GM19239 (cell line): ENCODE results near the gene ADGRB2.

Source experiments
- DNase-seq: peaks from one replicate; pipeline ENCODE4 v3.0.0; 2011; ENCODE audit warnings: low spot score; ENCODE audit not compliant: insufficient read length
- FAIRE-seq: peaks from 2 replicates; lab custom pipeline; 2011; peaks lifted over from hg19 to GRCh38; lab: Jason Lieb, UNC

The ADGRB2 gene

DNA sequence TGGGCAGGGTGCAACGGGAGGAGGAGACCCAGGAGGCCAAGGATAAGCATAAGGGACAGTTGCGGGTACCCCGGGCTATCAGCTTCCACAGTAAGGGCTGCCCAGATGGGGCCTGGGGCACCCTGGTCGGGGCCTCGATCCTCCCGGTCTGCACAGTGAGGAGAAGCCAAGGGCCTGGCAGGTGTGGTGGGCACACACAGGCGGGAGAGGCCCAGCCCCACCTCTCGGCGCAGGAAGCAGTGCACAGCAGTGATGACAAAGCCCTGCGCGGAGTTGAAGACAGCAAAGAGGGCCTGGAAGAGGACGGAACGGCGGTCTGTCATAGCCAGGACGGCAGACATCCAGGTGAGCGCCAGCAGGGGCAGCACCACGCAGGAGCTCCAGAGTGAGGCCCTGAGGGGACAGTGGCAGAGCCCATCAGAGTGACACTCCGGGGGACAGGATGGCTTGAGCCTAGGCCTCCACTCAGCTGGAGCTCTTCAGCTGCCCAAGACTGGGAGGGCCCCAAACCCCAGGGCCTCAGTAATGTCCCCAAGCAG, 31.3 kb downstream of the ADGRB2 start:
- DNase-seq = no peak
- no peak for FAIRE-seq

DNA sequence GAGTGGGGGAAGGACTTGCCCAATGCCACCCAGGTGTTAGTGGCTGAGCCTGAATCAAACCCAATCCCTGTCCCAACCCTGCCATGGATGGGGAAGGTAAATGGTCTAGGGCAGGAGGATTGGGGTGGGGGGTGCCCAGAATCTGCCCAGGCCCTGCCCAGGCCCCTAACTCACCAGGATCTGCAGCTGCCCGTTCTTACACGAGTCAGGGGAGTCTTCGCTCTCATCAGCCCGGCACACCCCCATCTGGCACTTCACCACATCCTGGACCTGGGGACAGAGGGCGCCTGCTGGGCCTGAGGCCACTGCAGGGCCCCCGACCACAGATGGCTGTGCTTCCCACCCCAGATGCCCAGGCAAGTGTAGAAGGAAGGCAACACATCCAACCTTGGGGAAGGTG, 31.8 kb downstream of the ADGRB2 start:
- FAIRE-seq = no peak
- no peak for DNase-seq

DNA sequence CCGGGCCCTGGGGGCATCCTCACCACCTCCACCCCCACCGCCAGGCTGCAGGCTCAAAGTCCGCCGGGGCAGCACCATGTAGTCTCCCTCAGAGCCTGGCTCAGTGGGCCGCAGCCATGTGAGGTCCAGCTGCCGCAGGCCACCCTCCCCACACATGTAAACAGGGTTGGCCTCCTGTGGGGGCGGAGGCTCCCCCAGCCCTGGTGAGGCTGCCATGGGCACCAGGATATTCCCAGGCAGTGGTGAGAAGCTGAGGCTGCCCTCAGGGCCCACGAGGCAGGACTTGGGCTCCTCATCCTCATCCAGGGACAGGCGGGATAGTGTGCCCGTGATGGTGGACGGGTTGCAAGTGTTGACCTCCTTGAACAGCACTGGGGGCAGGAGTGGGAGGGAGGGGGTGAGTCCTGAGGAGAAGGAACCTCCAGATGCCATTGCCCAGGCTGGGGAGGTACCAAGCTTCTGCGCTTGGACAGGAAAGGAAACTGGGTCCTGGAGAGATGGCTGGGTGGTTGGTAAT, 33.0 kb downstream of the ADGRB2 start:
- FAIRE-seq (no peak), DNase-seq (no peak)

DNA sequence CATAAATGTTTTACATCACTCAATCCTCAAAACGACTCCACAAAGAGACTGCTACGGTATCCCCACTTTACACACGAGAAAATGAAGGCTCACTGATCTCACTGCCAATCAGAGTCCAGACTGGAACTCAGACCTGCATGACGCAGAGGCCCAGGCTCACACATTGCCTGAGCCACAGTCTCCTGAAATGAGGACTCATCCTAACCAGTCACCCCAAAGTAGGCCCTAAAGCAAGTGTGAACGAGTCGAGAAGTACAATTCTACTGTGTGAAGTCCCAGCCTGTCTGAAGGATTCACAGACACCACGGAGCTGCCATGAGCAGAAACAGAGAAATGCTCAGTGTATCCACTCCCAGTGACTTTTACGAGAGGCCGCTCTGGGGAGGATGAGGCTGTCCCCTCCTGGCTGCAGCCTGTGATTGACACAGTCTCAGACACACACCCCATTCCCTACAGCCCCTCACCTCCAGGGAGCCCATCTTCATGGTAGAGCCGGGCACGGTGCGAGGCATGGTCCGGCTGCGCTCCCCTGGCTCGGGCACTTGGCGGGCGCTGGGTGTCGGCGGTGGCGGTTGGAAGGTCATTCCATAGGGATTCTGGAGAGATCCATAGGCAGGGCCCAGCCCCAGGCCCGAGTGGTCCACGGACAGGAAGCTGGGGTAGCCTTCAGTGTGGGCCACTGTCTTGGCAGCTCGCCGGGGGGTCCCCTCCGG, 33.6 kb downstream of the ADGRB2 start:
- DNase-seq = no peak

DNA sequence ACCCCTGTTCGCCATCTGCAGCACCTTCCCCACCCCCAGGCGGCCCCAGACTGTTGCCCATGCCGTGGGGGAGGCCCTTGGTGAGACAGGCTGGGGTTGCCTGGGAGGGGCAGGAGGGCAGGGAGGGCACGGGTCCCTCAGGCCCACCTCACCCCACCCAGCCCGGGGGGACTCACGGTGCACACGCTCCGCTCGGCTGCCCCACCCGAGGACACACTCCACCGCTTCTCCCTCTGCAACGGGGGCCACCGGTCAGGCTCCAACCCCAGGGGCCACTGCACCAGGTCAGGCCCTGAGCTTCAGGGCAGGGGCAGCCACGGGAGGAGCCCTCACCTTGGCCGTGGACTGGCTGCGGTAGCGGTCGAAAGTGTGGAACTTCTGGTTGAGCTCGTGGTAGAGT, 36.3 kb downstream of the ADGRB2 start:
- DNase-seq (no peak), FAIRE-seq (no peak)

More for the DNA sequence above, 33.6 kb downstream of the ADGRB2 start:
- FAIRE-seq = no peak

DNA sequence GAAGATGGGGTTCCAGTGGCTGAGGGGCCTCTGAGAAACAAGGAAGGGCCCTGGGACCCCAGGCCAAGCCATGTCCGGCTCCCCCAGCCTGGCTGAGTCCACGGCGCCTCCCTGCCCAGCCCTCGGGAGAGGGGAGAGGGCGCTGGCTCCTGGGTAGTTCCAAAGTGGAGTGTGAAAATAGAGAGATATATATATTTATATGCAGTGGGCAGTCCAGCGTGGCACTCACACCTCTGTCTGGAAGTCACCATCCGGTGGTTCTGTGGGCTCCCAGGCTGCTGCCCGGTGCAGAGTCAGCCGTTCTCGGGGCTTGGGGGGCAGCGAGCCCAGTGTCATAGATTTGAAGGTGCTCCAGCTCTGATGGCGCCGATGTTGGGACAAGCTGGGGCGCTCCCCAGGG, 36.9 kb downstream of the ADGRB2 start:
- DNase-seq = no peak

DNA sequence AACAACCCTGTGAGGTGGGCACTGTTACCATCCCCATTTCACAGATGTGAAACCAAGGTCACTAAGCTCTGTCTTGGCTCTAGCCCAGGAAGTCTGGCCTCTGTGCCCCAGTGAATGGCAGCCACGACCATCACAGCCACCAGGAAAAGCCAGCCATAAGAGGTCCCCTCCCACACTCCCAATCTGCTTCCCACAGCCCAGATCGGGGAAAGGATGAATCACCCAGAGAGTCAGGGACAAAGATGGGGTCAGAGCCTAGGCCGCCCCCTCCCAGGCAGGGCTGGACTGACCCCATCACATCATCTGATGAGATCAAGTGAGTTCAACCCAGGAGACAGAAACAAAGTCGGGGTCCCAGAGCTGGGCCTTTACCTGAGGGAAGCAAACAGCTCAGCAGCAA, 37.4 kb downstream of the ADGRB2 start:
- DNase-seq (no peak), FAIRE-seq (no peak)

More for the DNA sequence above, 36.9 kb downstream of the ADGRB2 start:
- no peak for FAIRE-seq

DNA sequence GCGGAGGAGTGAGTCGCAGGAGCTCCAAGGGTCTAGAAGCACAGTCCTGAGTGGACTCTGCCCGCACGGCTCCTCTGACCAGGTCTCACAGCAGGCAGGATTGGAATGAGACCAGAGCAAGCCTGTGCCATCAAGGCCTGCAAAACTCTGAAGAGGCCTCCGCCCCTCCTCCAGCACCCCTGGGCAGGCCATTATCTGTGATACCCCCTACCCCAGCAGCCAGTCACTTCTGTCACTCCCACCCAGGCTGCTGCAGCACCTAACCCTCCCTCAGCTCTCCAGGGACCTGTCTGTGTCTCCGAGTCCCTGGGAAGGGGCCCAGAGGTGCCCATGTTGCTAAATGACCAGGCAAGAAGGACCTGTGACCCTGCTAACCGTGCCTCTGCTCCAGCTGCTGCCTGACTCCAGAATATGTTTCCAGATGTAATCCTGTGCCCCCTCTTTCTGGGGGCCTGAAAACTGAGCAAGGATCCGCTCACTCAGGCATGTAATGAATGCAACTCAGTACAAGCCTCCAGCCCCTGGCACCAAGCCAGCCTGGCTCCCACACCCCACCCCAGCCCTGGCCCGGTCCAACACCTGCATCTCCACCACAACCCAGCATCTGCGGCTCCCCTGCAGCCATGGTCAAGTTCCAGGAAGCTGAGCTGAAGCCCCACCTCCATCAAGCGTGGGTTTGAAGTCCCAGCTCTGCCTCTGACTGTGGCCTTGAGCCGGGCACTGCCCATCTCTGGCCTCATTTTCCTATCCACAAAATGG, 38.2 kb downstream of the ADGRB2 start:
- FAIRE-seq (no peak), DNase-seq (no peak)

DNA sequence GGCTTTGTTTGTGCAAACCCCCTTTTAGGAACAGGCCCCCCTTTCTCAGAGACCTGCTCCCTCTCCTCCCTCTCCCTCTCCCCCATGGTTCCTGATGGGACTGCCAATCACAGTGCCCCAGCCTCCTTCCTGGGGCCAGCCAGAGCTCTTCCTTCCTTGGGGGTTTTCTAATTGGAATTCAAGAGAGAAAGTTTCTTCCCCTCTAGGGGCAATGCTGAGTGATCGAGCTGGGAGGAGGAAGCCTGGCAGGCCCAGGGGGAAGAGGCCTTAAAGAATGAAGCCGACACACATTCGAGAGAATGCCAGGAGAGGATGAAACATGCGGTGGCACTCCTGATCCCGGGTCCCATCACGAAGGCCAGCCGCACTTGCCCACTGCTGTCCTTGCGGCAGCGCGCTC, 39.0 kb downstream of the ADGRB2 start:
- FAIRE-seq (no peak), DNase-seq (no peak)

DNA sequence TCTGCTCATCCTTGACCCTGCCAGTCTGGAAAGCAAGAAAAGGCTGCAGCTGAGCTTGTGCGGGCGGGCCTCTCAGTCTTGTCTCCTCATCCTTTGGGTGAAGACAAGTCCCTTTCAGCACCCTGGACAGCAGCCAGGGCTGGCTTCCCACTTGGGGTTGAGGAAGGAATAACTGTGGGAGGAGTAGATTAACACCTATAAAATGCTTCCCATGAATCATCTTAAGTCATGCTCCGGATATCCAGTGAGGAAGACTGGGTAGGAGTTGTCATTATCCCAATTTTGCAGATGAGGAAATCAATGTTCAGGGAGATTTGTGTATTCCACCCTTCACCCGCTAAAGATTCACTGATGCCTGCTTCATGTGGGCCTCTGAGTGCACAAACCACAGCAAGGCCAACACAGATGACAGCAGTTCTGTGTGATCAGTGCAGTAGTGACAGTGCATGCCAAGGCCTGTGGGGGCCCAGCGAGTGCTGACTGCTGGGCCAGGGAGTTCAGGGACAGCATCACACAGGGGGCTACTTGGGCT, 40.2 kb downstream of the ADGRB2 start:
- DNase-seq (no peak), FAIRE-seq (no peak)

DNA sequence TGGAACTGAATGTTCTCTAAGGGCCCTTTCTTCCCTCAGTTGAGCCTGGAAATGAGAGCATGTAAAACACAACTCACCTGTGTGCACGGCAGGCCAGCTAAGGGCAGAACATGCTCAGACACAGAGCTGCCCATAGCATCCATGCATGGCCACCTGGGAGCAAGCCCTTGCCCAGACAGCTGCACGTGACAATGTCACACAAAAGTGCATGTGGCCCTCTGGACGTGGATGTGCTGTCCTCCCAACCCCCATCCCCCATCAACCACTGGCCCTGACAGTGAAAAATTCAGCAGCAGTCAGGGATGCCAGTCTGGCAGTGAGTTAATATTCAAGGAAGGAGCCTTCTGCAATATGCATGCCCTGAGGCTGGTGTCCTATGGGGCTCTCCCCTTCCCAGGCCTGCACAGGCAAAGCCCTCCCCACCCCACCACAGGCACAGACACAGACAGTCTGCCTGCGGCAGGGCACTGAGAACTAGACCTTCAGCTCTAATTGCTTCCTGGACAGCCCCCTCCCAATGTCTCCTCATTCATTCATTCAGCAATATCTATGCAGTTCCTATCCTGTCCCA, 45.7 kb downstream of the ADGRB2 start:
- DNase-seq (no peak), FAIRE-seq (no peak)

DNA sequence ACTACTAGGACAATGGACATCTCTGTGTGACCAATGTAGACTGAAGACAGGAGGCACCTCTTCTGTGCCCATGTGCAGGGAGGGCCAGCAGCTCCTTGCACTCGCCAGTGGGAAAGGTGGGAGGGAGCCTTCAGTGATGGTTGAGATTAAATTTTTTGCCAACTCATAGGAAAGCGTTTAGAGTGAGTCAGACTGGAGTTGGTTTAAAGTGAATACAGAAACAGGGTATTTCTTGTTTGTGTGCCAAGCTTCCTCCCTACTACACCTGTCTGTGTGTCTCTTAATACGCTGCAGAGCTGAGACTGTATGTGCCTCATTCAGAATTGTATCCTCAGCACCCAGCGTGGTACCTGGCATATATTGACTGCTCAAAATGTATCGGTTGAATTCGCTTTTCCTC, 46.8 kb downstream of the ADGRB2 start:
- DNase-seq = no peak
- FAIRE-seq = no peak

DNA sequence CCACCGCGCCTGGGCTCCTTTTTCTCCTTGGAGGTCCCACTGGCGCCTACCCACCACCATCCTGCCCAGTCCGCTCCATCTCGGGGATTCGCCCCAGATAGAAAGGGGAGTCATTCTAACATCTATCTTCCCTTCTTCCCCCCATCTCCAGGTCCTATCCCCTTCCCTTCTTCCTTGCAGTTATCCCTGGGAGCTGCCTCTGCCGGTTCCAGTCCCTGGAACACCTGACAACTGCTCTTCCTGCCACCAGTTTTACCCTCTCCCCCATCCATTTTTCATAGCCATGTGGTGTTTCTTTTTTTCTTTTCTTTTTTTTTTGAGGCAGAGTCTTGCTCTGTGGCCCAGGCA, 48.3 kb downstream of the ADGRB2 start:
- DNase-seq = no peak
- FAIRE-seq = no peak

DNA sequence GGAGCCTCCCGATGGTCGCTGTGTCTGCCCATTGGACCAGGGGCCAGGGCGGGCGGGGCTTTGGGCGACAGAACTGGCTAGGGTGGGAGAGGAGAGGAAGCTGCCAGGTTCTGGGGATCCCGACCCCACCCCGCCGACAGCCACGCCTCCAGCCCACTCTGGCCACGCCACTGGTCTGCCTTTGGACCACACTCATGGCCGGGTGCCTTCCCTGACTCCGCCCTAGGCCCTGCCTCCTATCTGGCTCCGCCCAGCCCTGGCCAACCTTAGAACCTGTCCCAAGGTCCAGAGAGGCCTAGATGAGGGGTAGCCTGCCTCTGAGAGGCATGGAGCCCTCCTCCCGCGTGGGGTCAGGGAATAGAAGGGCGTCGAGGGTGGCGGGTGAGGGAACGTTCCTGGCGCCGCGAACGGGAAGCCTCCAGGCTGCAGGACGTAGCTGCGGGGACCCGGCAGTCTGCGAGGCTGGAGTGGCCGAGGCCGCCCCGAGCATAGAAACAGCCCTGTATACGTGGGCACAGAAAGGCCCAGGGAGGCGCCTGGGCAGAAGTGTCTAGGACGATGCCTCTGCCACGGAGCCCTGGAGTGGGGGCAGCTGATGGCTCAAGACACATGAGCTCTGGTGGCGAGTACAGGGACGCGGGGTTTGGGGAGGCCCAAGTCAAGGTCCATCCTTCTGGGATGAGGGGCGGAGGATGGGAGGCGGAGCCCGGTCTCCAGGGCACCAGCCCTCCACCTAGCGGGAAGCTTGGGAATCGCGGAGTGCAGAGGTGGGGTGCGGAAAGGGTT, 48.9 kb downstream of the ADGRB2 start:
- DNase-seq (no peak), FAIRE-seq (peak; percentile 21)

DNA sequence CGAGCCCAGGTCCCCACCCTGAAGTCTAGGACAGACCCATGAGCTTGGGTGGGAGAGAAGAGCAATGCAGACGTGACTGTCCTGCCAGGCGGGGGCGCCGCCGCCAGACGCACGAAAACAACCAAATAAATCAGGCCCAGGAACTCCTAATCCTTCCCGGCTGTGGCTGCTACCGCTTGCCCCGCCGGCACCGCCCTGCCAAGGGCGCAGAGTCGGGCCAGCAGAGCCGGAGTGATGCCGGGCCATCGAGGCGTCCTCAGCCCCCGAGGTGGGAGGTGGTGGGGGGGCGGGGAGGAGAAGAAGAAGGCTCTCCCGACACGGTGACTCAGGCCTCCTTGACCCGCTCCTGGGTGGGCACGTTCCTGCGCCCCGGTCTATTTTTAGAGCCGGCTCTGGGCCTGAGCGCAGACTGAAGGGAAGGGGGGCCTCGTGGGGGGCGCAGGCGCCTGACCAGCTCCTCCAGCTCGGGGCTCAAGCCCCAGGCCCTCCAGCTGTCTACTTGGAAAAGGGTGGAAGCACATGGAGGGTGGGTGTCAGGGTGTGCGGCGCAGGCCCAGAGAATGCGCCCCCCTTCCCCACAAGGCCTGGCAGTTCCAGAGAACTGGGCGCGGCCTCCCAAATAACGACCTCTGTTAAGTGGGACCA, 49.6 kb downstream of the ADGRB2 start:
- DNase-seq (no peak), FAIRE-seq (no peak)

DNA sequence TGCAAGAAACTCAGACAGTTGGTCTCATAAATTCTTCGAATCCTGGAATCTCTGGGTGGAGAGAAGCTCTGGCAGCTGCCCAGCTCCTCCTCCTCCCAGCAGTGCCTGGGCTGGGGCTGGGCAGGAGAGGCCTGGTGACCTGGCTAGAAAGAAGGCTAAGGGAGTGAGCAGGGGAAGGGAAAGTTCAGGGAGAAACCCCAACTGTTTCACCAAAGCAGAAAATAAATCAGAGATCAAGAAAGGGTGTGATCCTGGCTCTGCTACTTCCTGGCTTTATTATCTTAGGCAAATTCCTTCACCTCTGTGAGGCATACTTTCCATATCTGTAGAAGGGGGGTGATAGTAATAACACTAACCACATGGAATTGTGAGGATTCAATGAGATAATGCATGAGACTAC, 51.5 kb downstream of the ADGRB2 start:
- FAIRE-seq = no peak
- no peak for DNase-seq

DNA sequence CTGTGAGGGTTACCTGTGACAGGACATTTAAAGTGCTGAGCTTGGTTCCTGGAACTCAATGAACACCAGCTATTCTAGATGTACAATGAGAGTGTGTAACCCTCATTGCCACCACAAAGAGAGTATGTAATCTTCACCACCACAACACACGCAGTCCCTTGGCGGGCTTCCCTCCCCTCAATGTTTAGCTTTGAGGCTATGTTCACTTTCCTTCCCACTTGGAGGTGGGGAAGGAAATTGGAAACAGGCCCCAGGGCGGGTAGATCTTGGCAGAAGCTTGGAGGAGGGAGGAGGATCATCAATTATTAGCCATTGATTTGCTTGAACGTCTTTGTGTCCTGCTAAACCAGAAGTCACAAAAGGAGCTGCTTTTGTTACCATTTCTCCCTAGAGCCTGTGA, 52.1 kb downstream of the ADGRB2 start:
- no peak for DNase-seq
- FAIRE-seq = no peak

DNA sequence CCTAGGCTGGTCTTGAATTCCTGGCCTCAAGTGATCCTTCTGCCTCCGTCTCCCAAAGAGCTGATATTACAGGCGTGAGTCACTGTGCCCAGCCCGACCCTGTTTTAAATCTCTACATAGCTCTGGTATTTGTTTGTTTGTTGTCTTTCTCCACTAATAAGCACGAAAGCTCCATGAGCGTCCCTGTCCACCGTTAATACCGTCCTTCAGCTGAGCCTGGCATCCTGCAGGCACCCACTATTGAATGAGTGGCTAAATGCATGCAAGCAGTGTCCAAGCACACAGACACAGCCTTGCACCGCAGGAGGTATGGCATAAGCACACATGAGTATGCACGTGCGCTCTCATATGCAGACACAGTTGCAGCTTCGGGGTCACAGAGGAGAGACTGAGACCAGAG, 55.8 kb downstream of the ADGRB2 start:
- DNase-seq (no peak), FAIRE-seq (no peak)

DNA sequence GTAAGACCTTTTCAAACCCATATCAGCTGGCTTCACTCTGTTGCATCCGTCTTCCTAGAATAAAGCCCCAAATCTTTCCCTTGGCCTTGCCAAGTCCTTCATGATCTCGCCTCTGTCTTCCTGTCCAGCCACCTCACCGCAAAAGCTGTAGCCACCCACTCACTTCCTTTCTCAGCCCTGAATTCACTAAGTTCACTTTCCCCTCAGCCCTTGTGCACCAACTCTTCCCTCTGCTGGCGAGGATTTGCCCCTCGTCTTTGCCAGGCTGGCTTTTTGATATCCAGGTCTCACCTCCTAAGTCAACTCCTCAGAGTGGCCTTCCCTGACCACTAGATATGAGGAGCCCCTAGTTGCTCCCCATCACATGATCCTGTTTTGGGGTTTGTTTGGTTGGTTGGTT, 56.4 kb downstream of the ADGRB2 start:
- no peak for DNase-seq

More for the DNA sequence above, 56.4 kb downstream of the ADGRB2 start:
- peak; percentile 91 for FAIRE-seq
